GM10266 (cell line): ENCODE results near the gene FA2H.

Source experiments
- DNase-seq: peaks from one replicate; pipeline ENCODE4 v3.0.0; 2012; ENCODE audit errors: extremely low spot score
- TF ChIP-seq, protein P1 (sequence below): IDR thresholded peaks from 2 replicates; pipeline ENCODE4 v1.5.1; 2012; ENCODE audit warnings: mild to moderate bottlenecking, low read depth; ENCODE audit not compliant: control insufficient read depth, insufficient read depth; ENCODE audit errors: missing control alignments

Gene FA2H

DNA sequence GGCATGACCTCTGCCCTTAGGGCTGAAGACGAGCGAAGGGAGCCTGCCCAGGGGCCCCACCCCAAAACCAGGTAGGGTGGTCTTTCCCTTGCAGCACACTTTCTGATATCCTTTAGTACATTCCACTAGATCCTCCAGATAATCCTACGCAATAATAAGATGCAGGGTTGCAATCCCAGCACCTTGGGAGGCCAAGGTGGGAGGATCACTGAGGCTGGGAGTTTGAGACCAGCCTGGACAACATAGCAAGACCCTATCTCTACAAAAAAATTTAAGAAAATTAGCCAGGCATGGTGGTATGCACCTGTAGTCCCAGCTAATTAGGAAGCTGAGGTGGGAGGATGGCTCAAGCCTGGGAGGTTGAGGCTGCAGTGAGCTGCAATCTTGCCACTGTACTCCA, 39.1 kb downstream of the FA2H start:
- TF ChIP-seq, protein P1, sequence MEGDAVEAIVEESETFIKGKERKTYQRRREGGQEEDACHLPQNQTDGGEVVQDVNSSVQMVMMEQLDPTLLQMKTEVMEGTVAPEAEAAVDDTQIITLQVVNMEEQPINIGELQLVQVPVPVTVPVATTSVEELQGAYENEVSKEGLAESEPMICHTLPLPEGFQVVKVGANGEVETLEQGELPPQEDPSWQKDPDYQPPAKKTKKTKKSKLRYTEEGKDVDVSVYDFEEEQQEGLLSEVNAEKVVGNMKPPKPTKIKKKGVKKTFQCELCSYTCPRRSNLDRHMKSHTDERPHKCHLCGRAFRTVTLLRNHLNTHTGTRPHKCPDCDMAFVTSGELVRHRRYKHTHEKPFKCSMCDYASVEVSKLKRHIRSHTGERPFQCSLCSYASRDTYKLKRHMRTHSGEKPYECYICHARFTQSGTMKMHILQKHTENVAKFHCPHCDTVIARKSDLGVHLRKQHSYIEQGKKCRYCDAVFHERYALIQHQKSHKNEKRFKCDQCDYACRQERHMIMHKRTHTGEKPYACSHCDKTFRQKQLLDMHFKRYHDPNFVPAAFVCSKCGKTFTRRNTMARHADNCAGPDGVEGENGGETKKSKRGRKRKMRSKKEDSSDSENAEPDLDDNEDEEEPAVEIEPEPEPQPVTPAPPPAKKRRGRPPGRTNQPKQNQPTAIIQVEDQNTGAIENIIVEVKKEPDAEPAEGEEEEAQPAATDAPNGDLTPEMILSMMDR: no peak
- DNase-seq: no peak

DNA sequence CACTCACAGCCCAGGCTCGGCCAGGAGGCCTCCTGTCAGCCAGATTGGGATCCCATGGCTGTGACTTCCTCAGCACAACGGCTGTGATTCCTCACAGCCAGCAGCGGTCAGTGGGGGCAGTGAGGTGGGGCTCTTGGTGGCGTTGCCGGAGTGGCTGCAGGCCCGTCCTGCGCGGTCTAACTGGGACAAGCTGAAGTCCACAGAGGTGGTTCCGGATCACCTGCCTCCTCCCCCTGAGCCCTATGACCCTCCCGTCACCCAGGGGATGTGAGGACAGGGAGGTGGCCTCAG, 39.5 kb downstream of the FA2H start:
- no peak for DNase-seq
- TF ChIP-seq, protein P1: no peak

DNA sequence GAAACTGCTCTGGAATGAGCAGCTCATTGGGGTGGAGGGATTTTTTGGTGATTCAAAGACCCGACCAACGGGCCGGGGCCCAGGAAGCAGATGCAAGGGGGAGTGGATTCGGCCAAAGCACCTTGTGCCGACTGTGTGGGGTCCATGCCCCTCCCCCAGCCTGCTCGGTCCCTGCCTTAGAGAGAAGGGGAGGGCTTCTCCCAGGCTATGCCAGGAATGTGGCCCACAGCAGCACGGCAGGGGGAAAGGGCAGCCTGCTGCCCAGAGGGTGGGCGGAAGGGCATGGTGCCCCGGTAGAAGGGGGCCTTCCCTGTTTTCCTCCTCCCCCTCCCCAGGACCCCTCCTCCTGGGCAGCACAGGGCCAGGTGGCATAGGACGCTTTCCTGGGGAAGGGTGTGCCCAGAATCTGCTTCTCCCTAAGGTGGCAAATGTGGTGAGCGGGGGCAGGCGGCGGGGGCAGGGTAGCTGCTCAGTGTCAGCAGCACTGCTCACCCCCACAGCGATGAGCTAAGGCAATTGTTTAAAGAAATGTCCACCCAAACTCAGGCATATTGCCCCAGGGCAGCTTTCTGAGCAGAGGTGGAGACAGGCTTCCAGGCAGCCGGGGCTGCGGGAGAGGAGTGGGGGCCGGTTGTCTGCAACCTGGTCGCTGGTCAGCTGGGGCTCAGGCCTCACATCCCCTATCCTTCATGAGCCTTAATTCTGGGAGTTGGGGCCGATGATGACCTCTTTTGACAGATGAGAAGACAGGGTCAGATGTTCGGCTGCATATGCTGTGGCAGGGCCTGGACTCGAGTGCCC, 40.1 kb downstream of the FA2H start:
- TF ChIP-seq, protein P1: no peak

DNA sequence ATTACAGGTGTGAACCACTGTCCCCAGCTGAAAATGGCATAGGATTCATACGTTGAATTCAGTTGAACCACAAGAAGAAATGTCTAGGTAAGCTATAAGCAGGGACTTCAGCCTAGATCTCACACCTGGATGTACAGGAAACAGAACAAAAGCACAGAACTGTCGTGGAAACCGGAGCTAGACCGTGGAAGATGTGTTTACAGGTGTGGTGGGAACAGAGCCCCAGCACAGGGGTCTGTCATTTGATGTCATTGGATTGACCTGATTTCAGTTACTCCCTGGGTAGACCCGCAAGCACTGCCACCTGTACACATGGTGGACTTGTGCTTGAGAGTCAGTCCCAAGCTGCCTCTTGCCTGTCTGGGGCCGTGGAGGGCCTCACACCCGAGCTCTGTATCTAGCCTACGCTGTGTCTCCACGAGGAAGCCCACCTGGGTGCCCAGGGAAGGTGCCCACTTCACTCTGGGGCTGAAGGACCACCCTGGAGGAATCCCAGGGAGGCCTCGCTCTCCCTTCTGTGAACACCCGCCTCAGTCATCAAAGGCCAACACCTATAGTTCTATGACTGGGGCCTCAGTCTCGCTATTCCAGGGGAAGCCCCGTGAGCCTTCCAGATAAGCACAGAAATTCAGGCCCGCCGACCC, 41.8 kb downstream of the FA2H start:
- TF ChIP-seq, protein P1: no peak
- DNase-seq: no peak

More for the DNA sequence above, 40.1 kb downstream of the FA2H start:
- DNase-seq: no peak

DNA sequence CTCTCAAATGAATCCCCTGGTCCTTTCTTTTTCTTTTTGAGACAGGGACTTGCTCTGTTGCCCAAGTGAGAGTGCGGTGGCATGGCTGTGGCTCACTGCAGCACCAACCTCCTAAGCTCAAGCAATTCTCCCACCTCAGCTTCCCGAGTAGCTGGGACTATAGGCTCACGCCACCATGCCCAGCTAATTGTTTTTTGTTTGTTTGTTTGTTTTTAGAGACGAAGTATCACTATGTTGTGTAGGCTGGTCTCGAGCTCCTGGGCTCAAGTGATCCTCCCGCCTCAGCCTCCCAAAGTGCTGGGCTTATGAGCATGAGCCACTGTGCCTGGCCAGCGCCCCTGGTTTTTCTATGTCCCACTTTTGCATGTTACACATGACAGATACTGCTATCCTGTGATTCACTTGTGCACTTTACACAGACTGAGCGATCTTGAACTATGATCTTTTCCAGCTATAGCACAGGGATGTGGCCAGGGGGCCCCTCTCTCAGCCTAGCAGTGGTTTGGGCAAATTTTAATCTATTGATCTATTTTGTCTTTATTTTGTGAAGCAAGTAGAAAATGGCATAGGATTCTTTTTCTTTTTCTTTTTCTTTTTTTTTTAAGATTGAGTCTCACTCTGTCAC, 42.7 kb downstream of the FA2H start:
- no peak for DNase-seq
- TF ChIP-seq, protein P1: no peak

DNA sequence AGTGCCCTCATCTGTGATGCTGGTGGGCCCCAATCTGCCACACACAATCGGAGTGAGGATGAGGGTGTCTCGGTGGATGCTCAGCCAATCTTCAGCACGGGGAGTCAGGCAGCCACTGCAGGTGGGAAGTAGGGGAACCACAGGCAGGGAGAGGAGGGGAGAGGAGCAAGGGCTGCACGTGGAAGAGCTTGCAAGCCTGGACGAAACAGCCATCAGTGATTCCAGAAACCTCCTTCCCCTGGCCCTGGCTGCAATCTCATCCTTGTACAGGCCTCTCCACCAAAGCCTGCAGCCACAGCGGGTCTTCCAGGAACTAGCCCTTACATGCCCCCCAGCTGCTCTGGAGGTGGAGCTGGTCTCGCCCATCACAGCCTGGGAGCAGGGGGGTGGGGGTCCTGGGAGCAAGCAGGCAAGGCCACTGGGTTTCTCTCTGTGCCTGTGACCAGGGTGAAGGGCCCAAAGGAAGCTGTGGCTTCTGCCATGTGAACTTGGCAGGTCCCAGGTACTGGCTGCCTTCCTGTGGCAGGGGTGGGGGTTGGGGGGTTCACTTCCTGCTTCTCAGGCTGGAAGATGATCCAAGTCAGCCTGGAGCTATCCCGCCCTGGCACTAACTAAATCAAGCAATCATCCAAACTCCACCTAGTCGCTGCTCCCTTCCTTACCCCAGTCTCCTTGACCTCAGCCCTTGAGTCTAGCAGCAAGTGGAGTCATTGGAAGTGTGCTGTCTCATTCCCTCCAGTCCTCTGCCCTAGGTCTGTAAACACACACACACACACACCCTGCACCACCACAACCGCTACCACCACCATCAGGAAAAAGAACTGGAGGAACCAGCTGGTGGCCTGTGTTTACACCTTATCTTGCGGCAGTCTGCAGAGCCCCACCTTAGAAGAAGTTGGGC, 44.6 kb downstream of the FA2H start:
- DNase-seq: no peak
- TF ChIP-seq, protein P1: no peak

GRCh38 chr16:74727903-74728302, 46.7 kb downstream of the FA2H start:
- no peak for DNase-seq
- TF ChIP-seq, protein P1: no peak
